SK-N-SH (cell line): ENCODE measurements around the gene FNDC3B. TPM values are rescaled to one million over a fixed set of nuclear protein-coding genes. Genes with fewer than 3 reads are reported as not detected.

ENCODE experiments used
- CTCF ChIA-PET: fragments of 300-600, 350-600 bp; formaldehyde crosslinking; extraction: SDS; loops from one replicate; lab custom pipeline; 2021; lab: Yijun Ruan, JAX
- POLR2A ChIA-PET: fragments of 350-600 bp; sonication (Branson Sonifier 250); formaldehyde crosslinking; extraction: SDS; loops from one replicate; lab custom pipeline; 2020; ENCODE audit warnings: antibody characterized with exemption, inconsistent platforms; lab: Yijun Ruan, JAX
- DNase-seq: peaks from one replicate; pipeline ENCODE4 v3.0.0; 2012
- H2AFZ ChIP-seq: fragments of 200-600 bp; sonication (generic); 2 replicates; pipeline ENCODE4 v1.8.1; 2016; ENCODE audit warnings: antibody characterized with exemption, mild to moderate bottlenecking, low read depth
- H3F3A ChIP-seq: fragments of 200-600 bp; sonication (generic); replicated peaks from 2 replicates; pipeline ENCODE3; 2016; ENCODE audit warnings: antibody characterized with exemption, mild to moderate bottlenecking; ENCODE audit not compliant: insufficient read depth
- H3K27ac ChIP-seq, 2 experiments: fragments of 200-500 bp in 1 of 2; fragments of 200-600 bp in 1 of 2; sonication (Bioruptor generic) in 1 of 2; sonication (generic), shearing (Covaris generic) in 1 of 2; 2 replicates each; pipeline versions ENCODE4 v1.5.1 to v1.6.1; 2014 to 2016; ENCODE audit warnings: low read depth in 2 of 2, inconsistent platforms in 1 of 2, low read length in 1 of 2, mild to moderate bottlenecking in 1 of 2, mixed read lengths in 1 of 2
- H3K27me3 ChIP-seq: fragments of 200-600 bp; sonication (generic), shearing (Covaris generic); 2 replicates; pipeline ENCODE4 v1.6.1; 2016; ENCODE audit warnings: mixed run types; ENCODE audit not compliant: insufficient read depth
- H3K36me3 ChIP-seq, 2 experiments: fragments of 200-500 bp in 1 of 2; fragments of 200-600 bp in 1 of 2; sonication (Bioruptor generic) in 1 of 2; sonication (generic) in 1 of 2; replicated peaks in 1 of 2; 2 replicates each; pipeline versions ENCODE3 to v1.5.1; 2014 to 2016; ENCODE audit warnings: low read length in 1 of 2, mild to moderate bottlenecking in 1 of 2; ENCODE audit not compliant: insufficient read depth in 2 of 2, control insufficient read depth in 1 of 2
- H3K4me1 ChIP-seq, 2 experiments: fragments of 200-500 bp in 1 of 2; fragments of 200-600 bp in 1 of 2; sonication (Bioruptor generic) in 1 of 2; sonication (generic), shearing (Covaris generic) in 1 of 2; 2 replicates each; pipeline versions ENCODE4 v1.5.1 to v1.6.1; 2014 to 2016; ENCODE audit warnings: low read depth in 1 of 2, low read length in 1 of 2, mixed run types in 1 of 2; ENCODE audit not compliant: insufficient read depth in 2 of 2, control insufficient read depth in 1 of 2
- H3K4me2 ChIP-seq: fragments of 200-600 bp; sonication (generic), shearing (Covaris generic); 2 replicates; pipeline ENCODE4 v1.6.1; 2017; ENCODE audit warnings: mixed run types
- H3K4me3 ChIP-seq, 2 experiments: fragments of 200-500 bp in 1 of 2; fragments of 200-600 bp in 1 of 2; sonication (Bioruptor generic) in 1 of 2; sonication (generic), shearing (Covaris generic) in 1 of 2; 2 replicates each; pipeline versions ENCODE4 v1.5.1 to v1.8.1; 2014 to 2016; ENCODE audit warnings: low read depth in 2 of 2, inconsistent platforms in 1 of 2, low read length in 1 of 2, mild to moderate bottlenecking in 1 of 2, mixed read lengths in 1 of 2, moderate library complexity in 1 of 2
- H3K79me2 ChIP-seq: fragments of 200-600 bp; sonication (generic); 2 replicates; pipeline ENCODE4 v1.8.1; 2017; ENCODE audit warnings: mild to moderate bottlenecking; ENCODE audit not compliant: insufficient read depth
- H3K9ac ChIP-seq: fragments of 200-600 bp; sonication (generic); 2 replicates; pipeline ENCODE4 v1.6.1; 2017; ENCODE audit warnings: mixed run types
- H3K9me2 ChIP-seq: fragments of 200-600 bp; sonication (generic); 2 replicates; pipeline ENCODE4 v1.6.1; 2017; ENCODE audit warnings: mixed run types
- H3K9me3 ChIP-seq: fragments of 200-600 bp; sonication (generic); 2 replicates; pipeline ENCODE4 v1.6.1; 2017; ENCODE audit warnings: mixed run types, mild to moderate bottlenecking, moderate library complexity
- H4K20me1 ChIP-seq: fragments of 200-600 bp; sonication (generic); 2 replicates; pipeline ENCODE4 v1.6.1; 2017; ENCODE audit warnings: mild to moderate bottlenecking, mixed run types; ENCODE audit not compliant: insufficient read depth
- CTCF ChIP-seq: fragments of 200-600 bp; sonication (generic); IDR thresholded peaks from 2 replicates; pipeline ENCODE4 v1.6.1; 2017; ENCODE audit warnings: antibody characterized with exemption, mild to moderate bottlenecking, moderate library complexity
- ELF1 ChIP-seq: IDR thresholded peaks from 2 replicates; pipeline ENCODE4 v1.4.0; 2012
- EZH2phosphoT487 ChIP-seq: fragments of 200-600 bp; sonication (generic); IDR thresholded peaks from 2 replicates; pipeline ENCODE4 v1.6.1; 2017; ENCODE audit warnings: low read depth, mixed run types, mild to moderate bottlenecking, antibody characterized with exemption, moderate library complexity, borderline replicate concordance
- FOXJ3 ChIP-seq: sonication (generic); formaldehyde crosslinking; IDR thresholded peaks from 2 replicates; pipeline ENCODE4 v1.5.1; 2020; ENCODE audit warnings: mild to moderate bottlenecking, missing genetic modification reagents
- FOXM1 ChIP-seq: IDR thresholded peaks from 2 replicates; pipeline ENCODE4 v1.4.0; 2012; ENCODE audit warnings: low read depth, mild to moderate bottlenecking
- GATA2 ChIP-seq: sonication (generic); formaldehyde crosslinking; IDR thresholded peaks from 2 replicates; pipeline ENCODE4 v1.5.0; 2020; ENCODE audit warnings: mild to moderate bottlenecking, missing genetic modification reagents
- MAX ChIP-seq: IDR thresholded peaks from 2 replicates; pipeline ENCODE4 v1.4.0; 2012; ENCODE audit warnings: low read depth
- MEF2A ChIP-seq: IDR thresholded peaks from 2 replicates; pipeline ENCODE4 v1.4.0; 2012; ENCODE audit warnings: low read depth, borderline replicate concordance
- MXI1 ChIP-seq: IDR thresholded peaks from 2 replicates; pipeline ENCODE4 v1.6.1; 2012; ENCODE audit warnings: mild to moderate bottlenecking, low read depth, low read length, improper control_type of control experiment
- NFIC ChIP-seq: IDR thresholded peaks from 2 replicates; pipeline ENCODE4 v1.4.0; 2012; ENCODE audit warnings: borderline replicate concordance
- NRF1 ChIP-seq: IDR thresholded peaks from 2 replicates; pipeline ENCODE4 v1.6.1; 2012; ENCODE audit warnings: low read depth, mild to moderate bottlenecking, low read length
- RAD21 ChIP-seq: IDR thresholded peaks from 2 replicates; pipeline ENCODE4 v1.6.1; 2012; ENCODE audit warnings: mild to moderate bottlenecking, low read length
- RCOR1 ChIP-seq: fragments of 150-350 bp; IDR thresholded peaks from 2 replicates; pipeline ENCODE4 v1.6.1; 2017; ENCODE audit warnings: antibody characterized with exemption, low read length
- RXRA ChIP-seq: IDR thresholded peaks from 2 replicates; pipeline ENCODE4 v1.4.0; 2012; ENCODE audit warnings: low read depth, mild to moderate bottlenecking, borderline replicate concordance
- SIN3A ChIP-seq: IDR thresholded peaks from 2 replicates; pipeline ENCODE4 v1.6.1; 2012; ENCODE audit warnings: low read depth, mild to moderate bottlenecking, low read length, moderate library complexity, borderline replicate concordance
- SMC3 ChIP-seq: IDR thresholded peaks from 2 replicates; pipeline ENCODE4 v1.6.1; 2012; ENCODE audit warnings: low read depth, low read length, improper control_type of control experiment
- TAF1 ChIP-seq: IDR thresholded peaks from 2 replicates; pipeline ENCODE4 v1.6.1; 2012; ENCODE audit warnings: low read depth, mild to moderate bottlenecking, low read length, moderate library complexity, borderline replicate concordance
- TCF12 ChIP-seq: IDR thresholded peaks from 2 replicates; pipeline ENCODE4 v1.4.0; 2012
- USF1 ChIP-seq: IDR thresholded peaks from 2 replicates; pipeline ENCODE4 v1.4.0; 2012; ENCODE audit warnings: low read depth, borderline replicate concordance
- USF2 ChIP-seq: fragments of 150-350 bp; IDR thresholded peaks from 2 replicates; pipeline ENCODE4 v1.6.1; 2017; ENCODE audit warnings: antibody characterized with exemption, low read length, low read depth, borderline replicate concordance
- YY1 ChIP-seq: IDR thresholded peaks from 2 replicates; pipeline ENCODE4 v1.4.0; 2012; ENCODE audit warnings: low read depth, mild to moderate bottlenecking
- WGBS: methylation state at CpG from one replicate; pipeline ENCODE4 v1.1.6; 2017; ENCODE audit warnings: low lambda C conversion rate; 5-methylcytosine and 5-hydroxymethylcytosine counted together
- polyA plus RNA-seq, 3 experiments: library from polyadenylated mRNA; depleted of rRNA; stranded (reverse); fragments of >200 nt; gene quantifications; 2 replicates each; pipeline ENCODE4 v1.2.3, GENCODE V29; 2012

Gene FNDC3B
- polyA plus RNA-seq, 1 of the 3 experiments (the other 2 are of a cell fraction) = 10.4 TPM

- Histone ChIP-seq H3K27me3 (no peaks in the 10 kb centered on the region), H3K27ac (no peak overlapping the region), H2AFZ (no peak overlapping the region), H3K4me3 (no peak overlapping the region), H3K4me2 (no peak overlapping the region)
- CTCF ChIA-PET = no interaction called here
- WGBS = 91% methylated on average over 3 of the region's 3 CpGs
- TF ChIP-seq SIN3A (no peak), RAD21 (no peak), RCOR1 (no peak), TCF12 (no peak), NRF1 (no peak), FOXJ3 (CRISPR knock-in tag) (no peak), MEF2A (no peak), YY1 (no peak), MXI1 (no peak), CTCF (no peak), USF1 (no peak), EZH2phosphoT487 (no peak), FOXM1 (no peak), GATA2 (CRISPR knock-in tag) (no peak), RXRA (no peak), ELF1 (no peak)
- TF ChIP-seq, all 33 proteins: peak for 0
- no peak for DNase-seq
- H4K20me1 ChIP-seq = peaks cover 18% of the 10 kb centered on the region
- peaks cover 20 to 31% of the 10 kb centered on the region in 2 experiments for H3K4me1 ChIP-seq
- H3K9me2 ChIP-seq = no peaks in the 10 kb centered on the region
- H3K36me3 ChIP-seq = peaks cover 9 to 24% of the 10 kb centered on the region in 2 experiments
- POLR2A ChIA-PET = no interaction called here
- peaks cover 35% of the 10 kb centered on the region for H3F3A ChIP-seq
- H3K9ac ChIP-seq = no peak overlapping the region
- H3K79me2 ChIP-seq = peaks cover 72% of the 10 kb centered on the region; the same call in 1 of the 2 replicates
- no peaks in the 10 kb centered on the region for H3K9me3 ChIP-seq
These were observed 243.5 kb downstream of the FNDC3B start for GRCh38 chr3:172282850-172283249.

- CTCF ChIA-PET = no interaction called here
- Histone ChIP-seq H4K20me1 (peaks cover 18% of the 10 kb centered on the region), H3K79me2 (peaks cover 72% of the 10 kb centered on the region; the same call in 1 of the 2 replicates), H3K4me3 (no peak overlapping the region), H3K27me3 (no peaks in the 10 kb centered on the region), H2AFZ (no peak overlapping the region), H3K9me3 (no peaks in the 10 kb centered on the region), H3K4me1 (peaks cover 20 to 41% of the 10 kb centered on the region in 2 experiments), H3F3A (peaks cover 32% of the 10 kb centered on the region), H3K4me2 (no peak overlapping the region), H3K36me3 (peaks cover 14 to 31% of the 10 kb centered on the region in 2 experiments), H3K27ac (no peak overlapping the region), H3K9me2 (no peaks in the 10 kb centered on the region), H3K9ac (no peak overlapping the region)
- POLR2A ChIA-PET = no interaction called here
- WGBS = 94% methylated on average over 5 of the region's 5 CpGs
- no peak for DNase-seq
- TF ChIP-seq CTCF (no peak), USF1 (no peak), MAX (no peak), GATA2 (CRISPR knock-in tag) (no peak), RAD21 (no peak), RCOR1 (no peak), USF2 (no peak), TCF12 (no peak), EZH2phosphoT487 (no peak), ELF1 (no peak), TAF1 (no peak), NFIC (no peak; the same call in 1 of the 2 replicates), RXRA (no peak), SMC3 (no peak), MXI1 (no peak)
These were observed 244.5 kb downstream of the FNDC3B start for GRCh38 chr3:172283841-172284357.
